ENCODE measurements around the gene ZNF184.

Gene ZNF184

GRCh38 chr6:27419363-27419762 lies 53.5 kb downstream of the ZNF184 start:
- DNase-seq = no peak

GRCh38 chr6:27415898-27416297 lies 57.0 kb downstream of the ZNF184 start:
- DNase-seq = no peak

GRCh38 chr6:27414996-27415395 lies 57.9 kb downstream of the ZNF184 start:
- no peak for DNase-seq

GRCh38 chr6:27414300-27414699 lies 58.6 kb downstream of the ZNF184 start:
- DNase-seq = no peak

DNA sequence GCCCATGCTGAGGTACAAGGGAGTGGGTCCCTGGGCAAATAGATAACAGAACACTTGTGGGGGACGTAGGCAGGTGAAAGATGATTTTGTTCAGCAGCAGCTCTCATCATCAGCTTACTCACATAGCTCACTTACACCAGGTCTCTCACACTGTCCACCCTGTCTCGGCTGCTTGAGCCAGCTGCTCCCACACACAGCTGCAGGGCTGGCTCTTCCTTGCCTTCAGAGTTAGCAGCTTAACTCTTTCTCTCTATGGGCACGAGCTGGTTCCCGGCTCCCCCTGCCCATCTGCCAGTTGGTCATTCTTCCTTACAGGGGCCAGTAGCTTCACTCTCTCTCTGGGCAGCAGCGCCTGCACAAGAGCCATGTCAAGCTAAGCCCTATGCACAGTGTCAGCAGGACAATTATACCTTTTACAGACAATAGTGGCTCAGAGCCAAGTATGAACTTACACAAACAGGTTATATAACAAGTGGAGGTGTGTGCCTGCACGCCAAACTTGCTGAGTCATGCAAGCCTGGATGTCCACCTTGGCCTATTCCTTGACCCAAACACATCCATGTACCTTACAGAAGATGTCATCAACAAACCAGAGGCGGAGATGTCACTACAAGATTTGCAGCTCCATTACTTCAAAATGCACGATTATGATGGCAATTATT lies 65.6 kb downstream of the ZNF184 start:
- no peak for DNase-seq

DNA sequence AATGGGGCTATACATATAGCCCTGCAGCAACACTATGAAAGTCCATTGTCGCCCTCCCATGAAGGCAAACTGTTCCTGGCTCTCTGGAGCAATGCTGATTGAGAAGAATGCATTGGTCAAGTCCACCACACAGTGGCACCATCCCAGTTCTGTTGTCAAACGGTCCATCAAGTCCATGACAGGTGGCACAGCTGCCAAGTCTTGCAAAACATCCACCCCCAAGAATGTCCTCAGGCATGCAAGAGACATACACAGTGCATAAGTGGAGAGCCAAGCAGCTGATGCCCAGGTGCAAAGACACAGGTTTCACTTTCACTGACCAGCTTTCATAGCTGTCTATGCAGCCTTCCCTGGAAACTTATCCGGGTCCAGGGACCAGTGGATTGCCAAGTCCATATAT lies 66.8 kb downstream of the ZNF184 start:
- no peak for DNase-seq

DNA sequence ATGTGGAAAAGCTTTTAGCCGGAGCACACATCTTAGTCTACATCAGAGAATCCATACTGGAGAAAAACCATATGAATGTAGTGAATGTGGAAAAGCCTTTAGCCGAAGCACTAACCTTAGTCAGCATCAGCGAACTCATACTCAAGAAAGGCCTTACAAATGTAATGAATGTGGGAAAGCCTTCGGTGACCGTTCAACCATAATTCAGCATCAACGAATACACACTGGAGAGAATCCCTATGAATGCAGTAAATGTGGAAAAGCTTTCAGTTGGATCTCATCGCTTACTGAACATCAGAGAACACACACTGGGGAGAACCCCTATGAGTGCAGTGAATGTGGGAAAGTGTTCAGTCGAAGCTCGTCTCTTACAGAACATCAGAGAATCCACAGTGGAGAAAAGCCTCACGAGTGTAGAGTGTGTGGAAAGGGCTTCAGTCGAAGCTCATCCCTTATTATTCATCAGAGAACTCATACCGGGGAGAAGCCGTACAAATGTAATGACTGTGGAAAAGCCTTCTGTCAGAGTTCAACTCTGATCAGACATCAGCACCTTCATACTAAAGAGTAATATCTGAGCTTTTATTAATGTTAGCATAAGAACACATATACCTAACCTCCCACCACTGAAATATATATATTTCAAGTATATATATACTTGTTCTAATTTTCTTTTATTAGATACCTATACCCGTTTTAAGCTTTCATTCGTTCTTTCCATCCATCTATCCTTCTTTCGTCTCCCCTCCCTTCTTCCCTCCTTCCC lies 71.8 kb downstream of the ZNF184 start:
- DNase-seq = no peak
